HG02981 (cell line): ENCODE data around the gene MOG.
"Not testable (repeated sequence)": the region's sequence is repeated elsewhere in the genome, so short reads cannot be mapped to it uniquely, and the experiment has no call there.

Experiments
- ATAC-seq: cut with Tn5 transposase; IDR thresholded peaks from one replicate; pipeline ENCODE4 v1.9.1; 2021; ENCODE audit warnings: mild to moderate bottlenecking, moderate library complexity; ENCODE audit not compliant: unreplicated experiment

Gene MOG

DNA sequence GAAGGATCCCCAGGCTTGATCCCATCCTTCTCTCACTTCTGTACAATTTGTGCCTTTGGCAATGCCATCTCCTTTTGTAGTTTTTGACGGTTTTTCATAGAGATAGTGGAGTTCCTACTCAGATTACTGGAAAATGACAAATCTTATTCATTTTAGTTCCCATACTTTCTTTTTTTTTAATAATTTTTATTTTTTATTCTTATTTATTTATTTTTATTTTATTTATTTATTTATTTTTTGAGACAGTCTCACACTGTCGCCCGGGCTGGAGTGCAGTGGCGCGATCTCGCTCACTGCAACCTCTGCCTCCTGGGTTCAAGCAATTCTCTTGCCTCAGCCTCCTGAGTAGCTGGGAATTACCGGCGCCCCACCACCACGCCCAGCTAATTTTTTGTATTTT lies 19.6 kb upstream of the MOG start:
- ATAC-seq, result no peak

DNA sequence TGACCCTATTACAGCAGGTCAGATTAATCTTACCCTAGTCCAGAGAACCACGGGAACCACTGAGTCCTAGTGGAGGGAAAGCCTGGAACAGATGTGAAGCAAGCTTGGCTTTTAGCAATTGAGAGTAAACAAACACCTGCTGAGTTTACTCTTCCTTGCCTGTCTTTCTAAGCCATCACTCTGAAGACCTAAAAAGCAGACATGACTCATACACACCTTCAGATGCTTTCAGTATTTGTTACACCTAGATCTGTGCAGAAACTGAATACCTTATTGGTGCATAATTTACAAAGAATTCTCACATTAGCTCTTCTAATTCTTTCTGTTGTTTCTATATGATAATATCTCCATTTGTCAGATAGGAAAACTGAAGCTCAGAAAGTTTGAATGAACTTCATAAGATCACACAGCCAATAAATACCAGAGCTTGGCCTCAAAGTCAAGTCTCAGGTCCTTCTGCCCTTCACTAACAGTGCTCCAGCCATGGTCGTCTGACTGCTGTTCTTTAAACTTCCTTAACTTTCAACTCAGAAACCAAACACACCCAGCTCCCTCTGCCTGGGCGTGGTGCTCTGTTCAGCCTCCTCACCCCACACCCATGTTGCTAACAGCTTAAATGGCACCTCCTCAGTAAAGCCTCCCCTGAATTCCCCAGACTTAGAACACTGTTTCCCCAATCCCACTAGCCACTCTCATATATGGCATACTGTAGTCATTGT lies 15.3 kb upstream of the MOG start:
- ATAC-seq, result no peak

DNA sequence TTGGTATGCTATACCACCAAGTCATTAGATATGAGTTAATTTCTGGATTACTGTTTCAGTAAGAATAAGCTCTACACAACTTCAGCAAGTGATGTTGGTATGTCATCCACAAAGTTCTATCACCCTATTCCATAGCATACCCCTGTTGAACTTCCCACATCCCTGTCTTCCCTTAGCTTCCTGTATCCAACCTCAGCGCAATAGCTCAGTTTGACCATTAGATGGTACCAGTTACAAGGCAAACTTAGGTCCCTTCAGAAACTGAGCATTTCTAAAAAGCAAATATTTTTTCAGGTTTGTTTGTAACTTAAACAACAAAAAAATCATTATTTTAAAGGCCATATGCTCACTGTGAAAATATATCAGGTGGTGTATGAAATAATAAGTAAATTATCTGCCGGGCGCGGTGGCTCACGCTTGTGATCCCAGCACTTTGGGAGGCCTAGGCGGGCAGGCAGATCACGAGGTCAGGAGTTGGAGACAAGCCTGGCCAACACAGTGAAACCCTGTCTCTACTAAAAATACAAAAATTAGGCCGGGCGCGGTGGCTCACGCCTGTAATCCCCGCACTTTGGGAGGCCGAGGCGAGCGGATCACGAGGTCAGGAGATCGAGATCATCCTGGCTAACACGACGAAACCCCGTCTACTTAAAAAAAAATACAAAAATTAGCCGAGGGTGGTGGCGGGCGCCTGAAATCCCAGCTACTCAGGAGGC lies 8.8 kb upstream of the MOG start:
- no peak for ATAC-seq

DNA sequence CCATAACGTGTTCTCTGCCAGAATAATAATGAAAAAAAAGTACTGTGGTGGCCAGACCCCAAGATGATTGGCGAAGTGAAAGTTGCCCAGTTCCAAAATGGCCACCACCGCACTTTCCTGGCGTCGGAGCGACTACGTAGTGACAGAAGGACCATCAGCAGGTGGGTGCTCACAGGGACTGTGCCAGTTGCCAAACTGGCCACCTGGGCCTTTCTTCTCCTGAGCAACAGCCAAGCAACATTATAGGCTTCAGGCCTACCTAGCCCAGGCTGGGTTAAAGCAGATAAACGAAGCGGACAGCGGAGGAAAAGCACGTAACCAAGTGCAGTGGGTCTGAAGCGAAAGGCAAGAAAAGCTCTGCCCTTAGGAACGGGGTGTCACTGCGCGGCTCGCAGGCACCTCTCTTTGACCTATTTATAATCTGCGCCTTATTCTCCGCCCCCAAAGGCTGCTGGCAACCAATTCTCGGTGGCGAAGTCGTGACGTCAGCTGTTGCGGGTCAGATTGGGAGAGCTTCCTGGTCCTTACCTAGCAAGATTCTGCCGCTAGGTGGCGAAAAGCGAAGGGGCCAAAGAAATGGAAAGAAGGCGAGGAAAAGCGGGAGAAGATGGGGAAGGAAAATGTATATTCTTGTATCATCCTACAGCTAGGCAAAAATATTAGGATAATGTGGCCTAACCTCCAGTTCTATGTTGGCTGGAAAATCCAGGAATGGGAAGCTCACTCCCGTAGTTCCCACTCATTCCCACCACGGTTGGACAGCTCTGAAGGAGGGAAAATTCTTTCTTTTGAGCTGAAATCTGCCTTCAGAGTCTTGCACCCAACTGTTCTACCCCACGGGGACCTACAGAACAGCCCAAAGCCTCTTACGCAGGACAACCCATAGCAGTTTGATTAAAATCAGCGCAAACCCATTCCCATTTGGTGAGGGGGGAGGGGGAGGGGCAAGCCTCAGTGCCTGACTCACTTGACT lies 6.9 kb upstream of the MOG start:
- ATAC-seq, result peak; percentile 92

DNA sequence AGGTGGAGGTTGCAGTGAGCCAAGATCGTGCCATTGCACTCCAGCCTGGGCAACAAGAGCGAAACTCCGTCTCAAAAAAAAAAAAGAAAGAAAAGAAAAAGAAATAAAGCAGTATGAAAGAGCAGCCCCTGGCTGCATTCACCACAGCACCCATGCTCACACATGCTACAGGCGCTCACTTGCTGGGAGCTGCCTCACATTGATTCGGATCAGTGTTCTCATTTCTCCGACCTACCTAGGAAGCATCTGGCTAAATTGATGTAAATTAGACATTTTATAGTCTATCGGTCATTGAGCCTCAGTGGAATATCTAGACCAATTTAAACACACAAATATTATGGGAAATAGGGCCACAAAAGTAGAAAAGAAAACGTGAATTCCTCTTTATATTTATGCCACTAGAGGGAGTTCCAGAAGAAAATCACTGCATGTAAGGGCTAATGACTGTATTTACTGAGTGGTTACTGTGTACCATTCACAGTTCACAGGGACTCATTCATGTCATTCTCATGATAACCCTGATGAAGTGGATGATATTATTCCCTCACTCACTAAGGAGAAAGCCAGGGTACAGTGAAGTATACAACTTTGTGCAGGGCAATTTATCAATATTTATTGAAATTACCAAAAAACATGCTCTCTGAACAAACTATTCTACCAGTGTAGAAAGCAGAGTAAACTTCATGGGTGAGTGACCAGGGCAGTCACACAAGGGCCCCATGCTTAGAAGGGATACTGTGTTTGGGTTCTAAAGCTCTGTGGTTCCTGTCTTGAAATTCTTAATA lies 5.3 kb upstream of the MOG start:
- no peak for ATAC-seq

DNA sequence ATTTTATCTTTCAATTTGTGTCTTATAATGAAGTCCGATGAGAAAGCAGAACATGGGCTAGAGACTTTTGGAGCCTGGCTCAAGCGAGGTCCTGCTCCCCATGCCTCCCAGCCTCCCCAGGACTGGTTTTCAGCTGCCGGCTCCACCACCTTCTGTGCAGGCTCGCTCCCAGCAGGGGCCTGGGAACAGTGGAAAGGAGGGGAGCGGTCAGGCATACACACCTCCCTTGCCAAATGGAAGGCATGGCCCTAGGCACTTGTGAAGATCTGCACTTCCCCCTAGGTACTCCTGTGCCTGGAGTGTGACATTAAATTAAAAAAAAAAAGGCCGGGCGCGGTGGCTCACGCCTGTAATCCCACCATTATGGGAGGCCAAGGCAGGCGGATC lies 4.7 kb upstream of the MOG start:
- ATAC-seq, result no peak

DNA sequence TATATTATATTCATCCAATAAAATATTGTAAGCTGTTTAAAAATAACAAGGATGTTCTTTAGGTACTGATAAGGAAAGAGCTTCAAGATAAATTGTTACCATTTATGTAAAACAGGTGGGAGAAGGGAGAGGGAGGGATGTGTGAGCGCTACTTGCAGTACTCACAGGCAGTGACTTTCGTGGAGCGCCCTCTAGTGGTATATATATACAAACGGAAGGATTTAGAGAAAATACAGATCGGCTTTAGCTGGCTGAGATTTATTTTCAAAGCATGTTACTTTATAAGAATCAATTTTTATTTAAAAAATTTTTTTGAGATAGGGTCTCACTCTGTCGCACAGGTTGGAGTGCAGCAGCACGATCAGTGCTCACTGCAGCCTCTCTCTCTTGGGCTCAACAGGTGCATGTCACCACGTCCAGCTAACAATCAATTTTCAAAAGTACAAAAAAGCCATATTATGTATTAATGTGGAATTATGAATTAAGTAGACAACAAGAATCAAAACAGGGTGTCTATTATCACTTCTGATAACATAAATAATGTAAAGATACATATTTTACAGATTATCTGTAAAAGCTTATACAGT lies 3.3 kb upstream of the MOG start:
- ATAC-seq, result no peak

DNA sequence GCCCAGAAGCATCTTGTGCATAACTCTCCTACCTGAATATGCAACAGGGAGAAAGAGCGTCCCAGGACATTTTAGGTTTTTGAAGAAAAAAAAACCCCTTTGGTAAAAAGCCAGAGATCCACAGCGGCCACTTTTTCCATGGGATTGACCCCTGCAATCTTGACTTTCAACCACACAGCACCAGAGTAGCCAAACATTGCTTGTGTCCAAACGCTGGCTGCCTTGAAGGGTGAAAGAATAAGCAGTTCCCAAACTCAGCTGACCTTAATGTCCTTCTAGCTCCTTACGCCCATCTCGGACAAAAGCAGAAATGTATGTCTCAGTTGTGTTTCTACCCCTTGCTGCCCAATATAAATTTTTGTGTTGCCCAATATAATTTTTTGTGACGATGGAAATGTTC lies 1.2 kb upstream of the MOG start:
- ATAC-seq, result no peak

DNA sequence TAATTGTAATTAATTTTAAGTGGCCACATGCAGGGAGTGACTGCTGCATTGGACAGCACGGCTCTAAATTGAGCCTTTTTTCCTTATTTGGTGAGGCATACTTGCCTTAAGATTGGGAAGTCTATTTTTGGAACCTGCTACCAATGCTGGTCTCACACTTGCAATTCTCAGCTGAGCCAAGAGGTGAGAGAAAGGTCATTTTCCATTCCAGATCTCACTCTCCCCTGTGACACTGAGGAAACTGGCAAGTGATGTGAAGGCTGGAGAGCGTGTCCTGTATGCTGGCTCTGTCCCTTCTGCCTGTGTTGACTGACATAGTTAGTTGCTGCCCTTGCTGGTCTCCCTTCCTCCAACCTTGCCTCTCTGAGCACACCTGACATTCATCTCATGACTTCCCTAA lies 735 bp upstream of the MOG start:
- ATAC-seq, result no peak

DNA sequence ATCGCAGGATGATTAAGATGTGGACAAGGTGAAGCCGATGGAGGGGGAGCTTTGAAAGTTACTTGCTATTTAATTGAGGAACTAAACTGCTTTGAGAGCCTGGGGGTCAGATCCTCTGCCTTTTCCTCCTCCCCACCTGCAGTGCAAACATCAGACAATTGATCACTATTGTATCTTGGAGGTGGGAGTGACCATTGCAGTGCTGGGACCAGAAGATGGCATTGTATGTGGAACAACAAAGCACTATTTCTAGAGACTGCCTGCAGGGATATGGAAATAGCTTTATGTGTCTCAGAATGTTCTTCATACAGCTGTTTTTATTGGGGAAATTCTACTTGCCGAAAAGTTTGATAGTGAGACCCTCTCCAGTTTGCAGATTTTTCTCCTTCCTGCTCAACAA lies 4.2 kb downstream of the MOG start:
- no peak for ATAC-seq

DNA sequence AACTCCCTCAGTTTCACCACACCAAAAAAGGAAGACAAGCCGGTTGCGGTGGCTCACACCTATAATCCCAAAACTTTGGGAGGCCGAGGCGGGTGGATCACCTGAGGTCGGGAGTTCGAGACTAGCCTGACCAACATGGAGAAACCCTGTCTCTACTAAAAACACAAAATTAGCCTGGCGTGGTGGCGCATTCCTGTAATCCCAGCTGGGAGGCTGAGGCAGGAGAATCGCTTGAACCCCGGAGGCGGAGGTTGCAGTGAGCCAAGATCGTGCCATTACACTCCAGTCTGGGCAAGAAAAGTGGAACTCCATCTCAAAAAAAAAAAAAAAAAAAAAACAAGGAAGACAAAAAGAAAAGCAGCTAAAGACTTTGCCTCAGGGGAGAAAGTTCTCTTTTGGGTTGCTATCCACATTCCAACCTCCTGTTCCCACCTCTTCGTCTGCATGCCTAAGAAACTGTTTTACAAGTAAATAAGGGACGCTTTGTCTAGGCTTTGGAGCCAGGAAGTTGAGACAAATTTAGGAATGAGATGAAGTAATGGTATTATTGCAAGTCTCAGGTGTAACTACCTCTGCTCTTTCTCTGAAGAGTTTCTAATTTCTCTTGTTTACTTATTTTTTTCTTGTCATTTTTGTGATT lies 4.7 kb downstream of the MOG start:
- ATAC-seq, result not testable (repeated sequence)

DNA sequence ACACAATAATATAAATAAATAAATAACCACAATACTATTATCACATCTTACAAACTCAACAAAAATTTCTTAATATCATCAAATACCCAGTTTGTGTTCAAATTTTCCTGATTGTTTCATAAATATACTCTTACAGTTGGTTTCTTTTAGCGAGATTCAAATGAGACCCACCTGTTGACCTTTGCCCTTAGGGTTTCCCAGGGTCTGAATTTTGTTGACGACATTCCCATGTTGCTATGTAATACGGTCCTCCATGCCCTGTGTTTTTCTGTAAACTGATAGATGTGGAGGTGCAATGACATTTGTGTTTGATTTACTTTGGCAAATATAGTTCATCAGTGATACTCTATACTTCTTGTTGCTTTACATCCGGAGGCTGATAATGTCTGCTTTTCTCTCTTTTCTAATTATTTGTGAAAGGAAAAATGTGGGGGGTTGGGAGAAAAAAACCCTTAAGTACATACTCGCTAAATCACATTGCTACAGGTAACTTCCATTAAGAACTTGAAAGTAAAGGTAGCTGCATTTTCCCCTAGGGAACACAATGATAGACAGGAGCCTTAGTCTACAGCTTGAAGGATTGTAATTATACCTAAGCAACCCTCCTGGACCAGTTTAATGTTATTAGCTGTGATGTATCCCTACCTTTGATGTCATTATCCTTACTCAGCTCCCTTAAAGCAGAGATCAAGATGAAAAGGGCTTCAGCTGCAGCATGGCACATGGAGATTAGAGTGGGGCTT lies 6.6 kb downstream of the MOG start:
- no peak for ATAC-seq

DNA sequence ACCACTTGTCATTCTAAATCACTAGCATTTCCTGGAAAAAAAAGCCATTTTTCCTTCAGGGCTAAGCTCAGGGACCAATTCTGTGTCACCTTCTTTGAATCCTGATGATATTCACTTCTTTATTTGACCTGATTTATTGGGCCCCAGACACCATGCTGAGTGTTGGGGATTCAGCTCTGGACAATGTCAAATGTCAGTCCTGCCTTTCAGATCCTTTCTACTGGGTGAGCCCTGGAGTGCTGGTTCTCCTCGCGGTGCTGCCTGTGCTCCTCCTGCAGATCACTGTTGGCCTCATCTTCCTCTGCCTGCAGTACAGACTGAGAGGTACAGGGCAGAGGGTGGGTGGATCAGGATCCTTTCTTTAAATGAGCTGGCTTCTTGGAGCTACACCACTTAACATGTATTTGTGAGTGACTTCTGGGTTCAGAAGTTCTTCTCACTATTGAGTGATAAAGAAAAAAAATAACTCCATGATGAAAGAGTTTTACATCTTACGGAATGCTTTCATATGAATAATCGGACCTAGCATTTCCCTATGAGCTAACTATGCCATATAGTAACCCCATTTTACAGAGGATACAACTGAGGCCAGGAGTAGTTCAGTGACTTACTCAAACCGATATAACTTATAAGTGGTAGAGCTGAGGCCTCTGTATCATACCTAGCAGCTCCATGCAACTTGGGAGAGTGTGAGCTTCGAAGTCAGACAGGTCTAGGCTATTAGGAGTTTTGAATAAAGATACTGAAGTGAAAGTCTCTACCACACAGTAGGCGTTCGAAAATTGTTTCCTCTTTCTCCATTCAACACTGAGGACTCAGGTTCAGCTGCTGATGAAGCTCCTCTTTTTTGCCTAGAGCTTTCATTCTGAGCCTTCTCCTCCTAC lies 9.3 kb downstream of the MOG start:
- no peak for ATAC-seq

DNA sequence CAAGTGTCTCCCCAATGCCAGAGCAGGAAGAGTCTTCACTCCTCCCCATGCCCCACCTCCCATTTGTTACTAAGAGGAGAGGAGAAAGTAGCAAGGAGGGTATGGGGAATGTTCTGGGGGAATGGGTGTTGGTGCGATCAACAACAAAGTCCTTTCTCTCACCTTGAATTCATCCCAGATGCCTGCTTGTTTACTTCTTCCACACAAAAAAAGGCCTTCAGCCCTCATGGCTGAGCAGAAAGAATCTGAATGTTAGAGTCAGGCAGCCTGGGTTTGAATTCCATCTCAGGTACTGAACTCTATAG lies 9.9 kb downstream of the MOG start:
- ATAC-seq, result no peak

DNA sequence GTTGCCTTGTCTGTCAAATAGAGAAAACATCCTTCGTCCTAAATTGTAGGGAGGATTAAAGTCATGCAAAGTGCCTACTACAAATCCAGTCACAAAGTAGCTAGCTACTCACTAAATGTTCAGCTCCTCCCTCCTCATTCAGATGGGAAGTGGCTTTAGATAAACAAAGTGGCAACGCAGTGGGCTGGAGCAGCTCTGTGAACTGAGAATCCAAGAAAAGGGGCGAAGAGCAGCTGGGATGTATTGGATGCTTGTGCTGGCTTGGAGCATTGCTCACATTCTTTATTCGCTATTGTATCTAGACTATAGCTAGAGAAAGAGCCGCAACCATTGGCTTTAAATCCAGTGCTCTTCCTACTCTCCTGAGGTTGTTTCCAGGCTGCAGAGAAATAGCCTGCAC lies 10.3 kb downstream of the MOG start:
- ATAC-seq, result no peak

DNA sequence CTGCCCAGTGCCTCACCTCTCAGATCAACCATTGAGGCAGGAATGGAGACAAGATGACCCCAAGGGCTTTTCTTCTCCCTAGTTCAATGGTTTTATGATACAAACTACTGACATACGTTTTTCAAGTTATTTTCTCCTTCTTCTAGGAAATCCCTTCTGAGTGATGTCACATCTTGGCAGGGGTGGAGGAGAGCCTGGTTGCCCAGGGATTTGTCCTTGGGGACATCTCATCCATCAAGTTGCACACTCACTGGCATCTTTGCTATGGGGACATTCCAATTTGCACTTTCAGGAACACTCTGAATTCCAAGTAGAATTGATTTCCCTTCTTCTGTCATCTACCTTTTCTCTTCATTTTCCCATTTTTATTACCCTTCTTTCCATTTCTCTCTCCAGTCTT lies 14.1 kb downstream of the MOG start:
- no peak for ATAC-seq

DNA sequence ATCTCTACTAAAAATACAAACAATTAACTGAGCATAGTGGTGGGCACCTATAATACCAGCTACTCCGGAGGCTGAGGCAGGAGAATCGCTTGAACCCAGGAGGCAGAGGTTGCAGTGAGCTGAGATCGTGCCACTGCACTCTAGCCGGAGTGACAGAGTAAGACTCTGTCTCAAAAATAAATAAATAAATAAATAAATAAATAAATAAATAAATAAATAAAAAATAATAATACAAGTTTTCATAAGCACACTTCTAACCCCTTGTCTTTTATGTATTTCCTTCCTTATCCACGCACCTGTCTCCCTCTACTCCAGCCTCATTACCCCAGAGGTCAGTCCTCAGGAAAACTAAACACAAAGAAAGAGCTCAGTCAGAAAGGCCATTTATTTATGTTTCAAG lies 15.2 kb downstream of the MOG start:
- ATAC-seq, result not testable (repeated sequence)

DNA sequence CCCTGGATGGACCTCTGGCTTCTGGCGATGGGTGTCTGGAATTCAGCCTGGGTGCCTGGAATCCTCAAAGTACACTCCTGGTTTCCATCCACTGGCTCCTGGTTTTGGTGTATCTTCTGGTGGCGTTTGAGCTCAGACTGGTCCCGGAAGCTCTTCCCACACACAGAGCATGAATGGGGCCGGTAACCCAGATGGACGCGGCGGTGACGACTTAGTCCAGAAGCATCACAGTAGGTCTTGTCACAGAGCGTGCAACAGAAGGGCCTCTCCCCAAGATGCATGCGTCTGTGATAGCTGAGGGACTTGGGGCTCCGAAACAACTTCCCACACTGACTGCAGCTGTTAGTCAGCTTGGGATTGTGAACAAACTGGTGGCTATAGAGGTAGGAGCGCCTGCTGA lies 16.3 kb downstream of the MOG start:
- no peak for ATAC-seq

DNA sequence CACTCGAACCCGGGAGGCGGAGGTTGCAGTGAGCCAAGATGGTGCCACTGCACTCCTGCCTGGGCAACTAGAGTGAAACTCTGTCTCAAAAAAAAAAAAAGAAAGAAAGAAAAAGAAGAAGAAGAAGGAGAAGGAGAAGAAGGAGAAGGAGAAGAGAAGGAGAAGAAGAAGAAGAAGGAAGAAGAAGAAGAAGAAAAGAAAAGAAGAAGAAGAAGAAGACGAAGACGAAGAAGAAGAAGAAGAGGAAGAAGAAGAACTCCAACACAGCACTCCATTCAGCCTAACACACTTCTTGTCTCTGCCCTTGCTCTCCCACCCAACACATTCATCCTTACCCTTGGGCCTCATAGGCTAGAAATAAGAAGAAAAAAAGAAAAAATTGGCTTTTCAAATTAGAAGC lies 17.1 kb downstream of the MOG start:
- no peak for ATAC-seq
